GM19240 (cell line): ENCODE data around the gene PRKCA.
"Not testable (repeated sequence)": the region's sequence is repeated elsewhere in the genome, so short reads cannot be mapped to it uniquely, and the experiment has no call there.

Source experiments
- DNase-seq: peaks from one replicate; pipeline ENCODE4 v3.0.0; 2011; ENCODE audit warnings: low spot score; ENCODE audit not compliant: insufficient read length

Gene PRKCA

DNA sequence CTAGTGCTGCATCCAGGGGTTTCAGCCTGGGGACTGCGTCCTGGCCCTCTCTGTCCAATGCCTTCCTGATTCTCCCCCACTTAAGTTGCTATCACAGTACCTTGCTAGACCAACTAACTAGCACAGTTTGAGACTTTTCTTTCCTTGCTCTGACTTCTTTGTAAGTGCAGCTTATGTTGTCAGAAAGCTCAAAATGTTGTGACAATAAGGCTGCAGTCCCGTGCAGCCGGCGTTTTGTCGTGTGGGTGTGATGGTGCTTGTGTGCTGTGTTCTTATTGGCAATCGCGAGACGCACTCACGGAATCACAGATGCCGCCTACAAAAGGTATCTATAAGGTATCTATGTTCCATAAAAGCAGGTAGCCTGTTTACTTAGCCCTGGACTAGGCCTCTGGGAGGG lies 132.8 kb downstream of the PRKCA start:
- DNase-seq: no peak

DNA sequence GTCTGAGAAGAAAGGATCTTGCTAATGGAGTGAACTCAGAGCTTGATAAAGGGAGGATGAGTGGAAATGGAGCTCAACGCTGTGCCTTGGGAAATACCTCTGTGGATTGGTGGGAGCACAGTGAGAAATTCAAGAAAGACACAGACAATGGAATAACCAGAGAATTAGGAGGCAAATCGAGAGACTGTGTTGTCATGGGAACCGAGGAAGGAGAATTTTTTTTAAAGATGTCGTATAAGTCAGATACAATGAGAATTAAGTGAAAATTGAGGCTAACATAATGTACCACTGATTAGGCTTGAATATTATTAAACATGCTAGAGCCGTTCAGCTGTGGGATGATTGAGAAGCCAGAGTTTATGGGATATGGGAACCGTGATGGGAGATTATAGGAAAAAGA lies 134.2 kb downstream of the PRKCA start:
- no peak for DNase-seq

DNA sequence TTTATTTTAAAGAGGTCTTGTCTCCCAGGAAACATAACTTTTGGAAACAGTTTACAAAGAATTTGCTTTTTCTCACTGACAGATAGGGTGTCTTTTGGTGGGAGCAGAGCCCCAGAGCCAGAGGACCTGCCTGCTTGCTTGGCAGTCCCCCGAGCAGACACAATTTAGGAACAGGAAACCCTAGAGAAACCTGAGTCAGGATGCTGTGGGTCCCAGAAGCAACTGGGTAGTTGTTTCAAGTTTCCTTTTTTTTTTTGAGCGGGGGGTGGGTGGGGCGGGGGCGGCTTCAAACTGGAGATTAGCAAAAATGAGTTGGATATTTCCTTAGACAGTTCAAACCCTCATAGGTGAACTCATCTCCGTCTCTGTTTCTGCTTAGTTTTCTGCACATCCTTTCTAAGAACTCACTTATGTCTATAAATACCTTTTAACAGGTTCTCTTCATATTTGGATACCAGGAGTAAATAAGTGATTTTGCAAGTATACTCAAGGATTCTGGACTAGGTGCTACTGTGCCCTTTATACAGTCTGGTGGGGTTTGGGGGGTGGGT lies 135.1 kb downstream of the PRKCA start:
- no peak for DNase-seq

GRCh38 chr17:66438101-66438500 lies 135.7 kb downstream of the PRKCA start:
- no peak for DNase-seq

- peak; percentile 21 for DNase-seq
Measured at GRCh38 chr17:66441101-66441661, 138.8 kb downstream of the PRKCA start.

GRCh38 chr17:66443166-66443565 lies 140.8 kb downstream of the PRKCA start:
- no peak for DNase-seq

GRCh38 chr17:66443606-66444005 lies 141.2 kb downstream of the PRKCA start:
- no peak for DNase-seq

GRCh38 chr17:66444031-66444430 lies 141.6 kb downstream of the PRKCA start:
- no peak for DNase-seq

- DNase-seq: no peak
Measured at GRCh38 chr17:66445229-66445628, 142.8 kb downstream of the PRKCA start.

DNA sequence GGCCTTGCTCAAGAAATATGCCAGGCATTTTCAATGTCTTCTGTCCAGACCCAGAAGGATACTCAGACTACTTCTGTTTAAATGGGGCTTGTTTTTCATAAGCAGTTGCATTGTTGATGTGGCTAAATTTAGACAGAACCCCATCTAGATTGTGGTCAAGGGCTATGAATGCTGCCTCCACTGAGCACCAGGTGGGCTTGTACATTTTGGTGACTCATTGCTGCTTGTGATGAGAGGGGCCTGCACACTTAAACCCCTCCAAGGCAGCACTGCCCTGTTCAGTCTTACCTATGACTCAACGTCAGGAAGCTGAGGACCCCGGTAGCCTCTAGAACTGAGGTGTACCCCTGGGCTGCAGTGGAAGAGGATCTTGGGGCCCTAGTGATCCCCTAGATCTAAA lies 144.0 kb downstream of the PRKCA start:
- DNase-seq: no peak

DNA sequence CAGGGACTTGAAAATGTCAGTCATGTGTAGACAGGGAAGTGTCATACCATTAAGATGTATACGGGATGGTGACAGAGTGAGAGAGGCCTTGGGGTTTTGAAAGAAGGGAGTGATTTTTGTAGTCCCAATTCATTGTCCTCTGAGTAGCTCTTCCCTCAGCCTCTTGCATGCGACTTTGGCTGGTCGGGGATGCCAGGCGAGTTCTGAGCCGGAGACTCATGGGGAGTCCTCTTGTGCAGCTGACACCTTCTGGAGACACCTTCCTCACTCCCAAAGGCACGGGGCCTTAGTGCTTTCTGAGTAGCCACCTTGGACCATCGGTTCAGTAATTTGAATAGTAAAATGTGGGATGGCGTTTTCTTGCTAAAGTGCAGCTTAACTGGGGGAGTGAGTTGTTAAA lies 144.7 kb downstream of the PRKCA start:
- DNase-seq: no peak

GRCh38 chr17:66448026-66448639 lies 145.7 kb downstream of the PRKCA start:
- no peak for DNase-seq

- DNase-seq: no peak
Measured at GRCh38 chr17:66449418-66449977, 147.1 kb downstream of the PRKCA start.

- DNase-seq: no peak
Measured at GRCh38 chr17:66450008-66450851, 147.8 kb downstream of the PRKCA start.

DNA sequence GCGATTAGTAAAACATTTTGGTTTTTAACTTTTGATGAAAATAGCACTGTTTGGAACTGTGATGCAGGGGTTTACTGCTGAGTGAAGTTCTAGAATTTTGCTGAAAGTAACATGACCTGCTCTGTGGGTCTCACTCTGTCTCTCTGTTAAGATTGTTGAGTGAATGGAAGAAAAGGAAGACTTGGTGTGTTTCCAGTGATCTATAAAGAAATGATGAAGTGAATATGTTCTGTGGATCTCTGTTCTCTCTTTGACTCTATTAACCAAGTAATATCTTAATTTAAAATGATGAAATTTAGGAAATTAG lies 148.4 kb downstream of the PRKCA start:
- DNase-seq: no peak

DNA sequence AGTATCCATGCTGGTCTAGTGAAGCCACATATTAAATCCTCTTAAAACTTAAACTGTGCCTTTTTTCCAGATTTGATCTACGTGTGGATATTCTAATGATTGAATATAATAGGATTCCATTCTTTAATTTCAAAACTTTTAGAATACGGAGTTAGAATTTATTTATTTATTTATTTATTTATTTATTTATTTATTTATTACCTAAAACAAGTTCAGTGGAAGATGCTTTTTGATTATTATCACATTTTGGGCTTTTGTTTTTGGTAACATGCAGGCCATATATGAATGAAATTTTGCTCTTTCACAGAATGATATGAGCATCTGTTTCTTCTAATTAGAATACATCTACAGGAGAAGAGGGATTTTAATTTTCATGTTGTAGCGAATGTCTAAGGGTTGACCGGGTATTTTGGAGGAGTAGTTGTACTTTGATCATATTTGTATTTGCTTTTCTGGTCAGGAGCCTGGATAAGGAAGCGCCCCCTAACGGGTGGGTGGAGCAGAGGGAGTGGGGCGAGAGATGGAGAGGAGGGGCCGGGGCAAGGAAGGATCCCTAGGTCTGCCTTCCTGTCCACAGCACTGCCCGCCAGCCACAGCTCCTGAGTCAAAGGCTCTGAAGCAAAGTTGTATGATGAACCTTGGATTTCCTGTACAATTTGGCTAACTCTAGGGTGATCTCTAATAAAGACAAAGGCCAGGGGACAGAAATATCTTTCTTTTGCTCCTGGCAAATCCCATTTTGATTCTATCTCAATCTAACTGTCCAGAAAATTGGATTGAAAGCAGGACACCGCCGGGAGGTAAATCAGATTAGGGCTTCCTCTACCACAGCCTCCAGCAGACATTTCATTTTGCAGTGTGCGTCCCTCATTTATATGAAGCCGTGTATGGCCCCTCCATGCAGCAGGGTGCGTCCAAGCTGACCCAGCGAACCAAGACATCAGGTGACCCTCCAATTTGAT lies 149.1 kb downstream of the PRKCA start:
- DNase-seq: no peak

- no peak for DNase-seq
Measured at GRCh38 chr17:66455060-66455459, 152.6 kb downstream of the PRKCA start.

GRCh38 chr17:66457499-66457898 lies 155.1 kb downstream of the PRKCA start:
- DNase-seq: not testable (repeated sequence)

DNA sequence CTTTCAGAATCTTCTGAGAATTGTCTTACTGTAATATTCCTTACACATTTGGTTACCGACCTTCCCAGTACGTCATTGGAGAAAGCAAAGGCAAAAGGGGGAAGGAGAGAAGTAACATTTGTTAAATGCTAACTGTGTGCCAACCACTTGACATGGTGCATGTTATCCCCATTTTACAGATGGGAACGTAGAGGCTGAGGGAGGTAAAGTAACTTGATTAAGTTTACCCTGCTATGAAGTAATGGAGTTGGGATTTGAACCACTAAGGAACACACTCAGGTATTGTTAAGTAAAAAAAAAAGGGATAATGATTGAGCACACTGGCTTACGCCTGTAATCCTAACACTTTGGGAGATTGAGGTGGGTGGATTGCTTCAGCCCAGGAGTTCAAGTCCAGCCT lies 156.4 kb downstream of the PRKCA start:
- DNase-seq: no peak

DNA sequence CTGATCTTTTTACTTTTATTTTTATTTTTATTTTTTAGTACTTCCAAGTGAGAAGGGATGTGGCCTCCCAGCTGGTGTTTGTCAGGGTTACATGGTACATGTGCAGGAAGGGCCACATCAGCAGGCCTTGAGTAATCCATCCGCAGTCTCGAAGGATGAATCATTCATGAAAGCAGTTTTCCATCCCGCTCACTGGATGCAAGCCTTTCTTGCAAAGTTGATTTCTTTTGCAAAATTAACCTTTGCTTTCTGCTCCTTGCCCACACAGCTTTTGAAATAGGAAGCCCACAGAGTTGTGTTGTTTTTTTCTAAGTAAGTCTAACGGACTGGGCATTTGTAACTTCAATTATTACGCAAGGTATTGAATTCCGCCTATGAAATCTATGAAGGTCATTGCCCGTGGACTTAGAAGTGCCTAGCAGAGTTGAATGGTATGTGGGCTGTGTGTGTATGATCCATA lies 157.4 kb downstream of the PRKCA start:
- no peak for DNase-seq

DNA sequence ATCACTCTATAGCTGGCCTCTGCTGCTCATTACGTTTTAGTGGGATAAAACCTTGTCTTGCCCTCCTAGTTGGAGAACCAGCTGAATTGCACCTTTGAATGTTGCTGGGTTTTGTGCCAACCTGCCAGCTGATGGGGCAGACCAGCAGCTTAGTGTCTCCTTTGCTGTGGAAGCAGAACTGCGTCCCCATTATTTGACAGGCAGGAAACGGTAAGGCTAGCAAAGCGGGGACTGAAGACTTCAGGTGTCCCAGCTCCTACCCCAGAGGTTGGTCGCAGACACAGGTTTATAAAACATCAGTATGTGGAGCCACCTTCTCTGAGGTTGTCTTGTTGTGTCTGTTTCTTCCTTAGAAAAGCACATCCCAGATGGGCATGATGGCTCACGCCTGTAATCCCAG lies 158.1 kb downstream of the PRKCA start:
- DNase-seq: no peak
